C4-2B (cell line): Measurements from ENCODE around the gene CLPX.

Source experiments
- ZFX ChIP-seq: fragments of 450-650 bp; IDR thresholded peaks from 2 replicates; pipeline ENCODE4 v1.6.1; 2017
- TF ChIP-seq, protein P1 (sequence below): fragments of 450-650 bp; conservative IDR thresholded peaks from 2 replicates; pipeline ENCODE4 v1.5.1; 2017; ENCODE audit warnings: mild to moderate bottlenecking

GRCh38 chr15:65204931-65205660, 20.0 kb upstream of the CLPX start:
- TF ChIP-seq, protein P1, sequence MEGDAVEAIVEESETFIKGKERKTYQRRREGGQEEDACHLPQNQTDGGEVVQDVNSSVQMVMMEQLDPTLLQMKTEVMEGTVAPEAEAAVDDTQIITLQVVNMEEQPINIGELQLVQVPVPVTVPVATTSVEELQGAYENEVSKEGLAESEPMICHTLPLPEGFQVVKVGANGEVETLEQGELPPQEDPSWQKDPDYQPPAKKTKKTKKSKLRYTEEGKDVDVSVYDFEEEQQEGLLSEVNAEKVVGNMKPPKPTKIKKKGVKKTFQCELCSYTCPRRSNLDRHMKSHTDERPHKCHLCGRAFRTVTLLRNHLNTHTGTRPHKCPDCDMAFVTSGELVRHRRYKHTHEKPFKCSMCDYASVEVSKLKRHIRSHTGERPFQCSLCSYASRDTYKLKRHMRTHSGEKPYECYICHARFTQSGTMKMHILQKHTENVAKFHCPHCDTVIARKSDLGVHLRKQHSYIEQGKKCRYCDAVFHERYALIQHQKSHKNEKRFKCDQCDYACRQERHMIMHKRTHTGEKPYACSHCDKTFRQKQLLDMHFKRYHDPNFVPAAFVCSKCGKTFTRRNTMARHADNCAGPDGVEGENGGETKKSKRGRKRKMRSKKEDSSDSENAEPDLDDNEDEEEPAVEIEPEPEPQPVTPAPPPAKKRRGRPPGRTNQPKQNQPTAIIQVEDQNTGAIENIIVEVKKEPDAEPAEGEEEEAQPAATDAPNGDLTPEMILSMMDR = no peak
- TF ChIP-seq ZFX = no peak
